IMR-90 (cell line): ENCODE data around the gene STIL. TPM values are rescaled to one million over a fixed set of nuclear protein-coding genes. Genes with fewer than 3 reads are reported as not detected.

Experiments
- ATAC-seq: fragments of 200-7000 bp; cut with Tn5 transposase; 2 replicates; pipeline ENCODE4 v1.9.1; 2020; ENCODE audit warnings: low read depth, mild to moderate bottlenecking, moderate library complexity
- BruUV-seq: library from RNA; stranded (reverse); fragments of 400-500 nt; replicated peaks from 2 replicates; lab custom pipeline; 2021; lab: Mats Ljungman, UMichigan
- CTCF ChIA-PET: fragments of 300-600 bp; formaldehyde crosslinking; extraction: SDS; loops from one replicate; lab custom pipeline; 2021; ENCODE audit warnings: antibody characterized with exemption; lab: Yijun Ruan, JAX
- POLR2A ChIA-PET: fragments of 300-600 bp; sonication (Branson Sonifier 250); formaldehyde crosslinking; loops from one replicate; lab custom pipeline; 2022; ENCODE audit warnings: antibody characterized with exemption; ENCODE audit not compliant: unreplicated experiment; lab: Charles Lee
- DNase-seq: peaks from one replicate; pipeline ENCODE4 v3.0.0; 2013
- H2AFZ ChIP-seq: replicated peaks from 2 replicates; pipeline ENCODE3; 2013; ENCODE audit warnings: low read length, mild to moderate bottlenecking; ENCODE audit not compliant: poor library complexity
- H2AK5ac ChIP-seq: 2 replicates; pipeline ENCODE4 v1.6.1; 2013; ENCODE audit warnings: low read depth, low read length, inconsistent platforms
- H2AK9ac ChIP-seq: replicated peaks from 2 replicates; pipeline ENCODE3; 2013; ENCODE audit warnings: mild to moderate bottlenecking, low read depth, low read length, moderate library complexity; ENCODE audit not compliant: poor library complexity
- H2BK120ac ChIP-seq: 2 replicates; pipeline ENCODE4 v1.6.1; 2013; ENCODE audit warnings: low read depth, low read length, inconsistent platforms
- H2BK15ac ChIP-seq: 3 replicates; pipeline ENCODE4 v1.6.1; 2013; ENCODE audit warnings: low read depth, low read length, inconsistent platforms
- H2BK20ac ChIP-seq: 2 replicates; pipeline ENCODE4 v1.6.1; 2013; ENCODE audit warnings: low read depth, mild to moderate bottlenecking, inconsistent platforms, low read length, moderate library complexity
- H2BK5ac ChIP-seq: 2 replicates; pipeline ENCODE4 v1.6.1; 2013; ENCODE audit warnings: mild to moderate bottlenecking, low read depth, low read length, inconsistent platforms; ENCODE audit not compliant: poor library complexity, severe bottlenecking
- H3K14ac ChIP-seq: replicated peaks from 2 replicates; pipeline ENCODE4 v1.6.1; 2013; ENCODE audit warnings: low read depth, low read length, inconsistent platforms
- H3K18ac ChIP-seq: 2 replicates; pipeline ENCODE4 v1.6.1; 2013; ENCODE audit warnings: low read depth, low read length, control low read depth
- H3K23ac ChIP-seq: 2 replicates; pipeline ENCODE4 v1.6.1; 2013; ENCODE audit warnings: low read depth, low read length, inconsistent platforms
- H3K27ac ChIP-seq: 2 replicates; pipeline ENCODE4 v1.5.1; 2013; ENCODE audit warnings: mild to moderate bottlenecking, control low read depth, low read length; ENCODE audit not compliant: insufficient read depth
- H3K27me3 ChIP-seq: 2 replicates; pipeline ENCODE4 v1.6.1; 2013; ENCODE audit warnings: low read length; ENCODE audit not compliant: control insufficient read depth, insufficient read depth
- H3K36me3 ChIP-seq: 2 replicates; pipeline ENCODE4 v1.6.1; 2013; ENCODE audit warnings: low read length, mixed read lengths; ENCODE audit not compliant: control insufficient read depth, insufficient read depth
- H3K4ac ChIP-seq: 2 replicates; pipeline ENCODE4 v1.6.1; 2013; ENCODE audit warnings: low read depth, low read length, inconsistent platforms
- H3K4me1 ChIP-seq: 2 replicates; pipeline ENCODE4 v1.6.1; 2013; ENCODE audit warnings: low read length, mixed read lengths; ENCODE audit not compliant: control insufficient read depth, insufficient read depth
- H3K4me2 ChIP-seq: 2 replicates; pipeline ENCODE4 v1.6.1; 2013; ENCODE audit warnings: low read depth, mild to moderate bottlenecking, control low read depth, low read length, moderate library complexity
- H3K4me3 ChIP-seq: 2 replicates; pipeline ENCODE4 v1.5.1; 2013; ENCODE audit warnings: low read depth, mild to moderate bottlenecking, control low read depth, low read length, moderate library complexity; ENCODE audit not compliant: insufficient read depth
- H3K56ac ChIP-seq: 2 replicates; pipeline ENCODE4 v1.6.1; 2013; ENCODE audit warnings: low read length, inconsistent platforms; ENCODE audit not compliant: insufficient read depth; ENCODE audit errors: extremely low read depth
- H3K79me1 ChIP-seq, 2 experiments: 2 replicates each; pipeline ENCODE4 v1.6.1; 2013; ENCODE audit warnings: low read length in 2 of 2, inconsistent platforms in 1 of 2, low read depth in 1 of 2
- H3K9ac ChIP-seq: 2 replicates; pipeline ENCODE4 v1.6.1; 2013; ENCODE audit warnings: low read depth, low read length, control low read depth
- H3K9me1 ChIP-seq: 2 replicates; pipeline ENCODE4 v1.6.1; 2013; ENCODE audit warnings: low read length, inconsistent platforms; ENCODE audit not compliant: insufficient read depth
- H3K9me3 ChIP-seq: 2 replicates; pipeline ENCODE4 v1.6.1; 2013; ENCODE audit warnings: low read length; ENCODE audit not compliant: control insufficient read depth, insufficient read depth
- H4K20me1 ChIP-seq: 2 replicates; pipeline ENCODE4 v1.6.1; 2013; ENCODE audit warnings: low read length, inconsistent platforms; ENCODE audit not compliant: insufficient read depth
- H4K5ac ChIP-seq: 2 replicates; pipeline ENCODE4 v1.6.1; 2013; ENCODE audit warnings: mild to moderate bottlenecking, low read depth, low read length, control low read depth
- H4K8ac ChIP-seq, 2 experiments: 2 replicates each; pipeline ENCODE4 v1.6.1; 2013; ENCODE audit warnings: low read depth in 2 of 2, low read length in 2 of 2, control low read depth in 1 of 2, inconsistent platforms in 1 of 2
- H4K91ac ChIP-seq: 2 replicates; pipeline ENCODE4 v1.6.1; 2013; ENCODE audit warnings: low read depth, low read length, inconsistent platforms; ENCODE audit not compliant: insufficient read depth
- BHLHE40 ChIP-seq: fragments of 150-350 bp; IDR thresholded peaks from 2 replicates; pipeline ENCODE4 v1.6.1; 2016; ENCODE audit warnings: mild to moderate bottlenecking, low read depth, low read length
- CHD1 ChIP-seq: IDR thresholded peaks from 2 replicates; pipeline ENCODE4 v1.6.1; 2012; ENCODE audit warnings: low read depth, low read length, improper control_type of control experiment
- CTCF ChIP-seq: conservative IDR thresholded peaks from 2 replicates; pipeline ENCODE4 v1.5.1; 2012; ENCODE audit warnings: mild to moderate bottlenecking, low read depth, low read length, improper control_type of control experiment
- ELK1 ChIP-seq: fragments of 150-350 bp; IDR thresholded peaks from 2 replicates; pipeline ENCODE4 v1.6.1; 2016; ENCODE audit warnings: low read depth, mild to moderate bottlenecking, low read length, moderate library complexity, borderline replicate concordance
- FOS ChIP-seq: fragments of 150-350 bp; IDR thresholded peaks from 2 replicates; pipeline ENCODE4 v1.6.1; 2016; ENCODE audit warnings: low read depth, low read length
- MAFK ChIP-seq: IDR thresholded peaks from 2 replicates; pipeline ENCODE4 v1.6.1; 2012; ENCODE audit warnings: low read depth, low read length, improper control_type of control experiment
- MAZ ChIP-seq: IDR thresholded peaks from 2 replicates; pipeline ENCODE4 v1.6.1; 2012; ENCODE audit warnings: low read depth, mild to moderate bottlenecking, low read length, improper control_type of control experiment, moderate library complexity, borderline replicate concordance
- NFE2L2 ChIP-seq: fragments of 150-350 bp; IDR thresholded peaks from 2 replicates; pipeline ENCODE4 v1.6.1; 2016; ENCODE audit warnings: low read depth, mild to moderate bottlenecking, low read length
- POLR2A ChIP-seq: IDR thresholded peaks from 2 replicates; pipeline ENCODE4 v1.6.1; 2012; ENCODE audit warnings: mild to moderate bottlenecking, low read depth, low read length
- RAD21 ChIP-seq: IDR thresholded peaks from 2 replicates; pipeline ENCODE4 v1.6.1; 2012; ENCODE audit warnings: low read length, improper control_type of control experiment
- RCOR1 ChIP-seq: IDR thresholded peaks from 2 replicates; pipeline ENCODE4 v1.6.1; 2012; ENCODE audit warnings: mild to moderate bottlenecking, low read length, improper control_type of control experiment; ENCODE audit not compliant: insufficient replicate concordance
- RFX5 ChIP-seq: IDR thresholded peaks from 2 replicates; pipeline ENCODE4 v1.8.0; 2012; ENCODE audit warnings: low read depth, mild to moderate bottlenecking, low read length, moderate library complexity
- SMC3 ChIP-seq: fragments of 150-350 bp; IDR thresholded peaks from 2 replicates; pipeline ENCODE4 v1.6.1; 2016; ENCODE audit warnings: low read depth, mild to moderate bottlenecking, antibody characterized with exemption, low read length, moderate library complexity
- WGBS, 2 experiments: methylation state at CpG; one replicate each; pipeline versions ENCODE4 v1.1.5 to v1.1.7; 2013; ENCODE audit warnings: missing lambda C conversion rate in 2 of 2; ENCODE audit not compliant: insufficient read length in 1 of 2; ENCODE audit errors: extremely low coverage in 2 of 2; 5-methylcytosine and 5-hydroxymethylcytosine counted together
- dilution Hi-C: fragments of 300-500 bp; cut with HindIII; formaldehyde crosslinking; loops from one replicate; pipeline ENCODE4 v1.14.3; 2018; ENCODE audit warnings: low sequenced_read_pairs; ENCODE audit not compliant: unreplicated experiment
- in situ Hi-C: fragments of 300-500 bp; cut with MboI; formaldehyde crosslinking; loops from 3 replicates; pipeline ENCODE4 v1.14.3; 2019; ENCODE audit warnings: low sequenced_read_pairs, inconsistent platforms, mixed read lengths
- intact Hi-C: fragments of 100-400 bp; cut with micrococcal nuclease; formaldehyde crosslinking; loops from 2 replicates; pipeline ENCODE4 v1.10.0; 2022
- polyA plus RNA-seq, 3 experiments: library from polyadenylated mRNA; depleted of rRNA; stranded (reverse); fragments of >200 nt; gene quantifications; 2 replicates each; pipeline ENCODE4 v1.2.3, GENCODE V29; 2012; ENCODE audit warnings: low replicate concordance in 1 of 3
- total RNA-seq: library from RNA; depleted of rRNA; stranded (reverse); fragments of >200 nt; gene quantifications from 2 replicates; pipeline ENCODE4 v1.2.3, GENCODE V29; 2012
- TF ChIP-seq, protein P1 (sequence below): fragments of 150-350 bp; IDR thresholded peaks from 2 replicates; pipeline ENCODE4 v1.6.1; 2017; ENCODE audit warnings: mild to moderate bottlenecking, antibody characterized with exemption, low read length, low read depth

The STIL gene
- total and polyA plus RNA-seq, 2 of the 4 experiments (the other 2 are of a cell fraction): 6.8 to 17.2 TPM

- H3K18ac ChIP-seq: no peak overlapping the region
- H4K8ac ChIP-seq: no peak overlapping the region
- no peak overlapping the region for H3K4ac ChIP-seq
- no peak for TF ChIP-seq NFE2L2
- TF ChIP-seq MAZ: no peak
- TF ChIP-seq FOS: no peak
- TF ChIP-seq POLR2A: no peak
- TF ChIP-seq, protein P1, sequence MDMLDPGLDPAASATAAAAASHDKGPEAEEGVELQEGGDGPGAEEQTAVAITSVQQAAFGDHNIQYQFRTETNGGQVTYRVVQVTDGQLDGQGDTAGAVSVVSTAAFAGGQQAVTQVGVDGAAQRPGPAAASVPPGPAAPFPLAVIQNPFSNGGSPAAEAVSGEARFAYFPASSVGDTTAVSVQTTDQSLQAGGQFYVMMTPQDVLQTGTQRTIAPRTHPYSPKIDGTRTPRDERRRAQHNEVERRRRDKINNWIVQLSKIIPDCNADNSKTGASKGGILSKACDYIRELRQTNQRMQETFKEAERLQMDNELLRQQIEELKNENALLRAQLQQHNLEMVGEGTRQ: no peak
- TF ChIP-seq RCOR1: no peak
- no peak for TF ChIP-seq RFX5
- no peak for TF ChIP-seq ELK1
- TF ChIP-seq MAFK: no peak
- TF ChIP-seq CTCF: no peak
- no peak for TF ChIP-seq RAD21
- no peak for TF ChIP-seq BHLHE40
- TF ChIP-seq CHD1: no peak
- TF ChIP-seq SMC3: no peak
- no peak overlapping the region for H4K91ac ChIP-seq
- H2BK120ac ChIP-seq: no peak overlapping the region
- no peak overlapping the region for H2AFZ ChIP-seq
- ATAC-seq (no peak), DNase-seq (no peak)
- H3K4me1 ChIP-seq: peaks cover 3% of the 10 kb centered on the region; the same call in 1 of the 2 replicates
- H2AK5ac ChIP-seq: no peak overlapping the region
- no peak overlapping the region for H3K56ac ChIP-seq
- H2BK15ac ChIP-seq: no peak overlapping the region; the same call in 2 of the 3 replicates
- BruUV-seq: no TSS peak
- in situ Hi-C loops (no loop called here), intact Hi-C loops (no loop called here), dilution Hi-C loops (no loop called here)
- POLR2A ChIA-PET: no interaction called here
- 2% methylated on average over 13 of the region's 44 CpGs; no CpG with 5 or more reads in 1 of the 2 experiments for WGBS, 2 experiments
- no peak overlapping the region for H3K23ac ChIP-seq
- peaks cover 97% of the 10 kb centered on the region for H3K27me3 ChIP-seq
- H4K5ac ChIP-seq: no peak overlapping the region
- CTCF ChIA-PET: no interaction called here
- H3K79me1 ChIP-seq: no peaks in the 10 kb centered on the region
- peaks cover 14% of the 10 kb centered on the region for H3K9me3 ChIP-seq
- H3K9me1 ChIP-seq: no peaks in the 10 kb centered on the region; the same call in 1 of the 2 replicates
- H3K9ac ChIP-seq: no peak overlapping the region
- H2BK5ac ChIP-seq: no peak overlapping the region
- H2AK9ac ChIP-seq: no peak overlapping the region
- H2BK20ac ChIP-seq: no peak overlapping the region
- no peaks in the 10 kb centered on the region for H3K36me3 ChIP-seq
- H3K4me2 ChIP-seq: no peak overlapping the region
- H3K4me3 ChIP-seq: no peak overlapping the region
- H3K27ac ChIP-seq: no peak overlapping the region
- no peak overlapping the region for H3K14ac ChIP-seq
- peaks cover 11% of the 10 kb centered on the region; the same call in 1 of the 2 replicates for H4K20me1 ChIP-seq
Observed at GRCh38 chr1:47230692-47231300, 83.2 kb downstream of the STIL start.
